Hindlimb muscle (tissue), 1 donor: ENCODE data around the gene PPFIA4. TPM values are rescaled to one million over a fixed set of nuclear protein-coding genes. Genes with fewer than 3 reads are reported as not detected.
A peak's percentile ranks its signal among the peaks of the same experiment; 100 is the strongest.
"Not testable (repeated sequence)": the region's sequence is repeated elsewhere in the genome, so short reads cannot be mapped to it uniquely, and the experiment has no call there.

ENCODE experiments used
- DNase-seq: peaks from one replicate; pipeline ENCODE4 v3.0.0-alpha.2; 2013
- polyA plus RNA-seq: library from polyadenylated mRNA; unstranded; fragments of 120-200 nt; gene quantifications from one replicate; pipeline ENCODE4 v1.2.1, GENCODE V29; 2013; ENCODE audit not compliant: insufficient read length

The PPFIA4 gene
- polyA plus RNA-seq, 1 donor = 69.4 TPM

- no peak for DNase-seq
These were observed 8.6 kb upstream of the PPFIA4 start for GRCh38 chr1:203017692-203018091.

- DNase-seq = not testable (repeated sequence)
These were observed 3.4 kb upstream of the PPFIA4 start for GRCh38 chr1:203022855-203023254.

GRCh38 chr1:203025686-203026030 is 633 bp upstream of the PPFIA4 start:
- no peak for DNase-seq

DNA sequence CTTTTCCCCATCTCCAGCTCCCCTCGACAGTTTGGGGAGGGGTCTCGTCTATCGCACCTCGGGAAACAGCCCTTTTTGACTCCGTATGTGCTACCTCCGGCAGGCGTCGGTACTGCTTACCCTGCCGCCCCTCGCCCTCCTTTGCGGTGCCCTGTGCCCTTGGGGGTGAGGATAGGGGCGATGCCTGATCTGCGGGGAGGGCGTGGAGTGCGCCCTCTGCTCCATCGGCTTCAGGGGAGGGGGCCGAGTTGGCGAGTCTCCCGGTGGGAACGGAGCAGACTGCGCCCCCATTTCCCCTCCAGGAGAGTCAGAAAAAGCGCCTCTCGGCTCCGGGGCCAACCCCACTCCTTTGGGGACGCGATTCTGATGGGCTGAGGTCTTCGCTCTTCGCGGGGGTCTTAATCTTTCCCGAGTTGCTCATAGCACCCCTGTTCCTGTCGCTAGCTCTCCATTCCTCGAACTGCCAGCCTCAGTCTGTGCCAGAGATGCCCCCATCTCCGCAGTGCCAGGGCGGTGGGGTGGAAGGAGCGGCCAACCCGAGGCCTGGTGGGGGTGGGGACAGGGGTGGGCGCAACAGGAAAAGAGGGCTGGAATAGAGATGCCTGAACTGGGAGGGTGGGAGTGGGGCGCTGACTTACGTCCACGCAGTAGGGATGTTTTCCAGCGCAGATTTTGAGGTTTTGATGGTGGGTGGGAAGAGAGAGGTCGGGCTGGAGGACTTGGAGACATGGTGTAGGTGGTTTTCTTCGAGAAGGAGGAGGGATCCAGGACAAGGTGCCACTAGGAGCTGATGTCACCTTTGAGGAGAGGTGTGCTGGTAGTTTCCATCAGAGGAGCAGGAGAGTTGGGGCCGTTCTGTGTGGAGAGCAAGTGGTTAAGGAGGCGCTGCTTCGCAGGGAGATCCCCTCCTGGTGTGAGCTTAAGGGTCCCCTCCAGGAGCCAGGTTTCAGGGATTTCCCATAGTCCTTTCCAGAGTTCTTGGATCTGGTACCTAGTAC is 674 bp downstream of the PPFIA4 start:
- no peak for DNase-seq

- DNase-seq = no peak
These were observed 1.9 kb downstream of the PPFIA4 start for GRCh38 chr1:203028067-203028783.

GRCh38 chr1:203028784-203029553 is 2.7 kb downstream of the PPFIA4 start:
- no peak for DNase-seq

GRCh38 chr1:203031467-203031866 is 5.2 kb downstream of the PPFIA4 start:
- no peak for DNase-seq

GRCh38 chr1:203033287-203033686 is 7.0 kb downstream of the PPFIA4 start:
- no peak for DNase-seq

GRCh38 chr1:203033917-203034316 is 7.6 kb downstream of the PPFIA4 start:
- no peak for DNase-seq

DNA sequence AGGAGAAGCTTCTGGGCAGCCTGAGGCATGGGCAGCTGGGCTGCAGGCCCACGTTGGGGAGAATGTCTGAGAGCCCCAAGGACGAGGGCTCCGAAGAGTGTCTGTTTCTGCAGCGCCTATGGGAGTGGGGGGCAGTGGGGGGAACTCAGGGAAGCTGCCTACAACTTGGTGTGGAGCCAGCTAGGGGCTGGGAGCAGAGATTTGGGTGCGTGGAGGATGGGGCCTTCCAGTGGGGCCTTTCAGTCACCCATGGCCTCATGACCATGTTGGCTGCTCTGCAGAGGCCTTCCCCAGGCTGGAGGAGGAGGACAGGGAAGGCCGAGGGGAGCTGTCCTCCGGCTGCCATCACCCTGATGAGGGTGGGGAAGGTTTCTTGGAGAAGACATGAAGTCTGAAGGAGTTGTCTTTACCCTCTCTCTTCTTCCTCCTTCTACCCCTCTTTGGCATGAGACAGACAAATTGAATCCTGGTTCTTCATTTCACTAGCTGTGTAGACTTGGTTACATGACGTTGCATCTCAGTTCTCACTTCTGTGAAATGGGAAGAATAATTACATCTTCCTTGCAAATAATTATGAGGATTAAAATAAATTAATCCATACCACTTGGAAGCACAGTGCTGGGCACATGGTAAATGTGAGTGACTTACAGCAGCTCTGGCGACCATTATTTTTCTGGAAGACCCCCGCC is 8.3 kb downstream of the PPFIA4 start:
- DNase-seq = no peak

DNA sequence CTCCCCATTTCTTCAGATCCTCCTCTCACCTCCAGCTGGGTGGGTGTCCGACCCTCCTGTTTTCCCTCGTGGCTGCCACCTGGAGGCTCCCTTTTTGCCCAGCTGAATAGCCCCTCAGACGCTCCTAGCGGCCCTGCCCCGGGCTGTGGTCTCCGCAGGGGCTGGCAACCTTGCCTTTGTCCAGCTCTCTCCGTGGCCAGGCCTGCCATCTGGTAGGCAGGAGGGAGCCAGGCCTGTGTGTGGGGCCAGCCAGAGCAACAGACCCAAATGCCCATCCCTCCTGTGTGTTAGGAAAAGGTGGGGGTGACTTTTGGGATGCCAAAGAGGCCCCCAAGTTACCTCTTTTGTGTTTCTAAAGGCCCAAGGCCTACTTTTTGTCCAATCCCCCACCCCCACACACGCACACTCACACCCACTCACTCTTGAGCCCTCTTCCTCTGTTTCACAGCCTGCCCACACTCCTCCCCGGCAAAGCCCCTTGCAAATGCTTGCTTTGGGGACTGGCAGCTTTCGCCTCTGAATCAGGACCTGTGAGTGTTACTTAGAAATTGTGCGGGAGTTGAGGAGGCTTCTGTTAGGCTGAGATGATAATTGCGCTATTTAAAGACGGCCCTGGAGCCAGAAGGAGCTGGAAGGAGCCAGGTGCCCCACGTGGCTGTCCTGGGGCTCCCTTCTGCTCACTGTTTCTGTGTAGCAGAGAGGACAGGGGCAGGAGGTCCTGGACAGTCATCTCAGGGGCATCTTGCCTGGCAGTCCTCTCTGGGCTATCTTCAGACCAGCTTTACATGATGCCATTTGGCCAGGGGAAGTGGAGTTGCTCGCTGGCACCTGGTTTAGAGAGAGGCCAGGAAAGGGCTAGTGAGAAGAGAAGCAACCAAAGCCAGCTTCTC is 9.1 kb downstream of the PPFIA4 start:
- no peak for DNase-seq

DNA sequence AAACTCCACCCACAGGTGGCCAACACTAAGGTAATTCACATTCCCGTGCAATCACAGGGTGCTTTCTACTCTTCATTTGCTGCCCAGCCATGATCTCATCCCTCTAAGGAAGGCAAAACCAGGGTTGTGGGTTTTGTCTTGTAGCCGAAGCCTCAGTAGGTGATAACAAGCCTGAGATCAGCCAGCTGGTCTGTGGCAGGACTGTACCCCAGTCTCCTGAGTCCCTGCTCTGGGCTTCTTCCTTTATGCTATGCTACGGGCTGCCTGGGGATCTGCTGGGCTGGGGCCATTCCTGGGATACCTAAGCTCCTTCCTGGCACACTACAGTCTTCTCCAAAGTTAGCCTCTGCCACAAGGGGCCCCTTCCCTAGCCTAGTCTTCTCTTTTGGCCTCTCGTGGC is 9.8 kb downstream of the PPFIA4 start:
- DNase-seq = no peak

GRCh38 chr1:203036537-203036936 is 10.2 kb downstream of the PPFIA4 start:
- no peak for DNase-seq

GRCh38 chr1:203037509-203038190 is 11.4 kb downstream of the PPFIA4 start:
- DNase-seq = no peak

DNA sequence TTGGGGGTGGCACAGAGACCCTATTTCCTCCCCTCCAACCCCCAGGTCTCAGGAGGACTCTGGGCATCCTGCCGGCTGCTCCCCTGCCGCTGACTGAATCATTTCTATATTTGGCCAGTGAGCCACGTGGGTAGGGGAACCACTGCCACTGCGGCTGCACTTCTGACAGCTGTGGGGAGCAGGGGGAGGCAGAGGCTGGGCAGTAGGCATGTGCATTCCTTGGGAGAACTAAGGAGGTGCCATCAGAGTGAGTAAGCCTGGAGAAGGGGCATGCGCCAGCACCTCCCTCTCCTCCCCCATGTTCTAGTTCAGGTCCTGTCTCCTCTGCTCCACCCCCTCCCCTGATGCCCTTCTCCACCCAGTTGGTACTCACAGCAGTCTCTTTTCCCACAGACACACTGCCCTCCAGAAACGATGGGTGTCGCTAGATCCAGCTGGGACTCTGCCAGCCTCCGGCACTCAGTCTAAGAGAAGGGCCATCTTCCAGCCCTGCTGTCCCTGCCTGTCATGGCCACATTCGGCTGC is 12.0 kb downstream of the PPFIA4 start:
- DNase-seq = peak; percentile 54

GRCh38 chr1:203038891-203039608 is 12.8 kb downstream of the PPFIA4 start:
- peak; percentile 72 for DNase-seq

DNA sequence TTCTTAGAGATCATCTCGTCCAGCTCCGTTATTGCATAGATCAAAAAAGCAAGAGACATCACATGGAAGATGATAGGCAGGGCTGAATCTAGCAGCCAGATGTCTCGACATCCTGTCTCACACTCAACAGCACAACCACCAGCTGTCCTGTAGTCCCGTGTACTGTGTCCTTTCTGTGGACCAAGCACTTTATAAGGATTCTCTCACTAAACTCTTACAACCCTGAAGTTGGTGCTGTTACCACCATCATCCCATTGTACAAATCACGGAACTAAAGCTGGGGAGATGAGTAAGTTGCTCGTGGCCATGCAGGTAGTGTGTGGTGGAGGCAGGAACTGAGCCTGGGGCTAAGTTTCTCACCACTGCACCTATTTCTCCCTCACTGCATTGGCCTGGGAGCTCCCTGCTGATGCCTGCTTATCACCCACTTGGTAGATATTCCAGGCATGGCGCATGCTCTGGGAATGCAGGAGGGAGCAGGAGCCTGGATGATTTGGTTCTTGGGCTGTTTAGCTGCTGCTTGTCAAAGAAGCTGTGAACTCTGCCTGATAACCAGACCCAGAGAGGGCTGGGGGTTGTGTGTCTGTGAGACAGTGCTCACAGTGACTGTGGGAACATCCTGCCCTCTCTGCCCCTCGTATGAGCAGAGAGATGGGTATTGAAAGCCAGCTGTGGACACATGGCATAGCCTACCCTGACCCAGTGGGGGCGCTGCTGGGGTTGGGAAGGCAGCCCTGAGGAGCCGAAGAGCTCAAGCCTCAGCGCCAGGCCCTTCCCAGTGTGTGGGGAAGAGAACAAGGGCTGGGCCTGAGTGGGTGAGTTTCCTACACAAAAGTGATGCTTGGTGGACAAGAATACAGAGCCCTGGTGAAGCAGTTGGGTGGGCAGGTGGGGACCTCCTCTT is 13.6 kb downstream of the PPFIA4 start:
- no peak for DNase-seq

DNA sequence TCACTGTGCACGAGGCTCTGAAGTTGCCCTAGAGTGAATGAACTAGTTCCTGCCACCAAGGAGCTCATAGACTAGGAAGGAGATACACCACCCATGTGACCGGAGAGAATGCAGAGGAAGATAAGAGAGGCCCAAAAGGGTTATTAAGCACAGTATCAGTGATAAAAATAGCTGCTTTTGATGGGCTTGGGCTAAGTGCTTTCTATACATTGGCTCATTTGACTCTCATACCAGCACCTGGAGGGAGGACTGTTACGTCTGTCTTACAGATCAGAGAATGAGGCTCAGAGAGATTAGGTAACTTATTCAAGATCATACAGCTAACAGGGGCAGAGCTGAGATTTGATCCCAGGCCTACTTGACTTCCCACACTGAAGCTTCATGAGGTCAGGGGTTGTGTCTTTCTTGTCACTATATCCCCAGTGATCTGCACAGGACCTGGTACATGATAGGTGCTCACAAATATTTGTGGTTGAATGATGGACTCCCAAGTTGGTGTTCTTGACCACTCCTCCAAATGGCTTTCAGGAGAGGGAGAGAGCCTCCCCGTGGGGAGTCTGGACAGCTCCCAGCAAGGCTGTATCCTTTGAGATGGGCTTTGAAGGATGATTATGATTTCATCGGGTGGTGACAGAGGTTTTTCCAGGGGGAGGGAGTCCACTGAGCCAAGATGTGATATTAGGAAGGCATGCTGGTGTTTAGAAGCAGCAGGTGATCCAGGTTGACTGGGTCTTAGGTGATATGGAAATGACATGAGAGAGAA is 14.4 kb downstream of the PPFIA4 start:
- no peak for DNase-seq
